Activated CD4-positive, alpha-beta T cell treated with anti-CD3 and anti-CD28 coated beads, Interleukin-2, amount 10 ng/mL, durations not matched to agents 24 days and 14 days (primary cell): ENCODE measurements around the gene KCNMB1. TPM values are rescaled to one million over a fixed set of nuclear protein-coding genes. Genes with fewer than 3 reads are reported as not detected.

Source experiments
- DNase-seq: peaks from one replicate; pipeline ENCODE4 v3.0.0; 2022
- H3K27ac Mint-ChIP-seq: one replicate; pipeline ENCODE4 v1.8.0; 2022; ENCODE audit warnings: mild to moderate bottlenecking, mixed read lengths
- H3K27me3 Mint-ChIP-seq: one replicate; pipeline ENCODE4 v1.8.0; 2022; ENCODE audit warnings: mixed read lengths
- H3K36me3 Mint-ChIP-seq: one replicate; pipeline ENCODE4 v1.8.0; 2022; ENCODE audit warnings: low read depth, mild to moderate bottlenecking, mixed read lengths
- H3K4me1 Mint-ChIP-seq: one replicate; pipeline ENCODE4 v1.8.0; 2021; ENCODE audit warnings: mixed read lengths
- H3K4me3 Mint-ChIP-seq: one replicate; pipeline ENCODE4 v1.8.0; 2022; ENCODE audit warnings: mild to moderate bottlenecking, moderate library complexity, mixed read lengths
- H3K9me3 Mint-ChIP-seq: one replicate; pipeline ENCODE4 v1.8.0; 2021; ENCODE audit warnings: mixed read lengths
- intact Hi-C: fragments of 100-400 bp; cut with micrococcal nuclease; formaldehyde crosslinking; loops from one replicate; pipeline ENCODE4 v1.15.1; 2023
- total RNA-seq: library from RNA; stranded (reverse); gene quantifications from 2 replicates; pipeline ENCODE4 v1.2.3, GENCODE V29; 2022

KCNMB1 gene
- total RNA-seq, 1 donor from 2014 or later = not detected

GRCh38 chr5:170425731-170426130 is 36.6 kb upstream of the KCNMB1 start:
- Mint-ChIP-seq H3K27ac (no peak overlapping the region), H3K36me3 (no peaks in the 10 kb centered on the region), H3K9me3 (no peaks in the 10 kb centered on the region), H3K4me3 (no peak overlapping the region), H3K4me1 (peaks cover under 1% of the 10 kb centered on the region), H3K27me3 (peaks cover 23% of the 10 kb centered on the region)
- no peak for DNase-seq
- intact Hi-C loops = no loop called here

- no peak overlapping the region for H3K27ac Mint-ChIP-seq
- H3K9me3 Mint-ChIP-seq = no peaks in the 10 kb centered on the region
- intact Hi-C loops = loop anchor here (5.0 kb wide), 2 partner anchors 87 to 157 kb away; no protein-coding TSS in a partner anchor
Observed at GRCh38 chr5:170424629-170425028, 35.5 kb upstream of the KCNMB1 start.

GRCh38 chr5:170423692-170424091 is 34.5 kb upstream of the KCNMB1 start:
- Mint-ChIP-seq H3K9me3 (no peaks in the 10 kb centered on the region), H3K27ac (no peak overlapping the region), H3K27me3 (peaks cover 25% of the 10 kb centered on the region), H3K36me3 (no peaks in the 10 kb centered on the region), H3K4me3 (no peak overlapping the region), H3K4me1 (peaks cover 1% of the 10 kb centered on the region)
- no peak for DNase-seq
- intact Hi-C loops = loop anchor here (5.0 kb wide), 2 partner anchors 86 to 156 kb away; no protein-coding TSS in a partner anchor

More at GRCh38 chr5:170424629-170425028, 35.5 kb upstream of the KCNMB1 start:
- Mint-ChIP-seq H3K27me3 (peaks cover 20% of the 10 kb centered on the region), H3K36me3 (no peaks in the 10 kb centered on the region), H3K4me3 (no peak overlapping the region), H3K4me1 (peaks cover 1% of the 10 kb centered on the region)
- DNase-seq = no peak

- no peaks in the 10 kb centered on the region for H3K9me3 Mint-ChIP-seq
- peaks cover 26% of the 10 kb centered on the region for H3K27me3 Mint-ChIP-seq
- peaks cover 3% of the 10 kb centered on the region for H3K4me1 Mint-ChIP-seq
- no peak for DNase-seq
- no peak overlapping the region for H3K27ac Mint-ChIP-seq
- no peak overlapping the region for H3K4me3 Mint-ChIP-seq
- intact Hi-C loops = loop anchor here (1.0 to 5.0 kb wide), 4 partner anchors 85 to 322 kb away; no protein-coding TSS in a partner anchor
- no peaks in the 10 kb centered on the region for H3K36me3 Mint-ChIP-seq
Observed at GRCh38 chr5:170421826-170422225, 32.7 kb upstream of the KCNMB1 start.

DNA sequence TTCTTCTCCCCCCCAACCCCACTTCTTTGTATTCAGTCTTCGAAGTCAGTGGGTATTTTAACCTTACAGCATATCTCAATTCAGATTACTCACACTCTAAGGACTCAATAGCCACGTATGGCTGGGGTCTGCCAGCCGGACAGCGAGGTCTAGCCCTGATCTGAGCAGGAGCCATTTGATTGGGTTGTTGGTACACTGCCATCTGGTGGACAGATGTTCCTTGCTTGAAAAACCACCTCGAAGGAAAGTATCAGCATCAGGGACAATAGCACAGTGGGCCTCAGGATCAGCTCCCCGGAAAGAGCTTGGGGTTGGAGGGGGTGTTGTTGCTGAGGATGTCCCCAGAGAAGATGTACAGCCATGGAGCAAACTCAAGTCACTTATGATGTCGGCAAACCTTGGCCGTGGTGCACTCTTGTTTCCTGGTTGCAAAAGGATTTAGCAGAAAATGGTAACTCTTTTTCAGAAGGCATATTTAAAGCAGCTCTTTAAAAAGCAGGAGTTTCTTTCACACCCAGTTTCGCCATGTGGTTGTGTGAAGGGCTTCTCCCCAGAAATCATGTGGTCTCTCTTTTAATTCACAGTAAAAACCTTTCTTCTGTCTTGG is 31.7 kb upstream of the KCNMB1 start:
- H3K27ac Mint-ChIP-seq = no peak overlapping the region
- H3K9me3 Mint-ChIP-seq = no peaks in the 10 kb centered on the region
- no peak overlapping the region for H3K4me3 Mint-ChIP-seq
- H3K4me1 Mint-ChIP-seq = peaks cover 6% of the 10 kb centered on the region
- DNase-seq = peak; percentile 85
- intact Hi-C loops = loop anchor here (1.0 to 5.0 kb wide), 4 partner anchors 84 to 321 kb away; no protein-coding TSS in a partner anchor
- H3K27me3 Mint-ChIP-seq = peaks cover 26% of the 10 kb centered on the region
- no peaks in the 10 kb centered on the region for H3K36me3 Mint-ChIP-seq

DNA sequence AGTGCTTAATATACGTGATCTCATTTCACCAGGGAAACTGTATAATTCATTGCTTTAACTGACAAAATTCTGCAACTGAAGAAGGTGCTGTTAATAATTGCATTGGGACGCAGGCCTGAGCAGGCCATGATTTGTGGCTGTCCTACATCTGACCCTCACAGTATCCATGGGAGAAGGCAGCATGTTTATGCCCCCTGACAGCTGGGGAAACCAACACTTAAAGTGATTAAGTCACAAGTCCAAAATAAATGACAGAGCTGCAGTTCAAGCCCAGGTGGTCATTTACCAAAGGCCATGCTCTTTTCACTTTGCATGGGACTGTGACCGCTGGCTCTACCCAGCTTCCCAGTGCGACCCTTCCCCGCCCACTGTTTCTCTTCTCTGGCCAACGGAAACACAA is 30.5 kb upstream of the KCNMB1 start:
- no peaks in the 10 kb centered on the region for H3K9me3 Mint-ChIP-seq
- intact Hi-C loops = loop anchor here (5.0 kb wide), 3 partner anchors 67 to 152 kb away; no protein-coding TSS in a partner anchor
- no peaks in the 10 kb centered on the region for H3K36me3 Mint-ChIP-seq

GRCh38 chr5:170418736-170419135 is 29.6 kb upstream of the KCNMB1 start:
- no peak for DNase-seq
- H3K4me1 Mint-ChIP-seq = peaks cover 6% of the 10 kb centered on the region
- intact Hi-C loops = loop anchor here (5.0 kb wide), 1 partner anchor 66 kb away; no protein-coding TSS in a partner anchor
- no peaks in the 10 kb centered on the region for H3K36me3 Mint-ChIP-seq
- no peaks in the 10 kb centered on the region for H3K9me3 Mint-ChIP-seq
- no peak overlapping the region for H3K4me3 Mint-ChIP-seq
- no peak overlapping the region for H3K27ac Mint-ChIP-seq
- peaks cover 22% of the 10 kb centered on the region for H3K27me3 Mint-ChIP-seq

More for the DNA sequence above, 30.5 kb upstream of the KCNMB1 start:
- Mint-ChIP-seq H3K4me1 (peaks cover 6% of the 10 kb centered on the region), H3K4me3 (no peak overlapping the region), H3K27me3 (peaks cover 24% of the 10 kb centered on the region), H3K27ac (no peak overlapping the region)
- no peak for DNase-seq

GRCh38 chr5:170416526-170416925 is 27.4 kb upstream of the KCNMB1 start:
- DNase-seq = no peak
- intact Hi-C loops = loop anchor here (5.0 kb wide), 1 partner anchor 64 kb away; no protein-coding TSS in a partner anchor
- no peaks in the 10 kb centered on the region for H3K9me3 Mint-ChIP-seq
- H3K27me3 Mint-ChIP-seq = peaks cover 11% of the 10 kb centered on the region
- no peaks in the 10 kb centered on the region for H3K36me3 Mint-ChIP-seq
- no peak overlapping the region for H3K4me3 Mint-ChIP-seq
- H3K4me1 Mint-ChIP-seq = peaks cover 6% of the 10 kb centered on the region
- no peak overlapping the region for H3K27ac Mint-ChIP-seq

GRCh38 chr5:170414786-170415185 is 25.6 kb upstream of the KCNMB1 start:
- intact Hi-C loops = loop anchor here (5.0 kb wide), 1 partner anchor 62 kb away; no protein-coding TSS in a partner anchor
- Mint-ChIP-seq H3K4me3 (no peak overlapping the region), H3K27ac (peak overlapping the region; percentile 7), H3K9me3 (no peaks in the 10 kb centered on the region), H3K27me3 (peaks cover 11% of the 10 kb centered on the region), H3K4me1 (peaks cover 5% of the 10 kb centered on the region), H3K36me3 (no peaks in the 10 kb centered on the region)
- no peak for DNase-seq

- DNase-seq = no peak
- no peak overlapping the region for H3K27ac Mint-ChIP-seq
- no peak overlapping the region for H3K4me3 Mint-ChIP-seq
- peaks cover 8% of the 10 kb centered on the region for H3K27me3 Mint-ChIP-seq
- H3K9me3 Mint-ChIP-seq = no peaks in the 10 kb centered on the region
- H3K36me3 Mint-ChIP-seq = no peaks in the 10 kb centered on the region
- peaks cover 5% of the 10 kb centered on the region for H3K4me1 Mint-ChIP-seq
- intact Hi-C loops = no loop called here
Observed at GRCh38 chr5:170413897-170414296, 24.7 kb upstream of the KCNMB1 start.

GRCh38 chr5:170411100-170411499 is 21.9 kb upstream of the KCNMB1 start:
- no peaks in the 10 kb centered on the region for H3K36me3 Mint-ChIP-seq
- peak; percentile 67 for DNase-seq
- H3K27me3 Mint-ChIP-seq = peaks cover 10% of the 10 kb centered on the region

GRCh38 chr5:170410401-170410800 is 21.2 kb upstream of the KCNMB1 start:
- DNase-seq = no peak
- peaks cover 15% of the 10 kb centered on the region for H3K27me3 Mint-ChIP-seq
- H3K27ac Mint-ChIP-seq = no peak overlapping the region
- no peaks in the 10 kb centered on the region for H3K9me3 Mint-ChIP-seq
- H3K36me3 Mint-ChIP-seq = no peaks in the 10 kb centered on the region
- intact Hi-C loops = no loop called here
- no peaks in the 10 kb centered on the region for H3K4me1 Mint-ChIP-seq
- H3K4me3 Mint-ChIP-seq = no peak overlapping the region

More at GRCh38 chr5:170411100-170411499, 21.9 kb upstream of the KCNMB1 start:
- Mint-ChIP-seq H3K4me3 (no peak overlapping the region), H3K9me3 (no peaks in the 10 kb centered on the region), H3K27ac (no peak overlapping the region), H3K4me1 (no peaks in the 10 kb centered on the region)
- intact Hi-C loops = no loop called here

GRCh38 chr5:170408877-170409660 is 19.9 kb upstream of the KCNMB1 start:
- H3K27me3 Mint-ChIP-seq = peaks cover 18% of the 10 kb centered on the region
- no peaks in the 10 kb centered on the region for H3K4me1 Mint-ChIP-seq
- no peak overlapping the region for H3K27ac Mint-ChIP-seq
- DNase-seq = no peak
- no peaks in the 10 kb centered on the region for H3K9me3 Mint-ChIP-seq
- no peak overlapping the region for H3K4me3 Mint-ChIP-seq
- intact Hi-C loops = no loop called here
- H3K36me3 Mint-ChIP-seq = no peaks in the 10 kb centered on the region

DNA sequence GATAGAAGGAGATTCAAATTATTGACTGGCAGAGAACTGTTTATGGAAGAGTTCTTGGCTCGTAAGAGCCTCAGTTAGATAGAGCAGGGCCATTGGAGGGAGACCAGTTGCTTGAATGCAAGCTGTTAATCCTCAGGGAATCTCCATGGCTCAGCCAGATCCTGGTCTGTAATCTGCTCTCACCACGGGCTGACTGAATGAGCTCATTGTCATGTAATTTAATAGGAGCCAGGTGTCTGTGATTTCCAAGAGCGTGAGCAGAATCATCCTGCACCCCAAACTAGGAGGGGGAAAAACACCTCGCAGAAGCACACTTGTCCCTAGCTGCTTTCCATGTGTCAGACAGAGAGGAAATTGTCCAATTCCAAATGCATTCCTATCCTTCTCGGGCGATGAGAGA is 19.1 kb upstream of the KCNMB1 start:
- H3K9me3 Mint-ChIP-seq = no peaks in the 10 kb centered on the region
- no peaks in the 10 kb centered on the region for H3K4me1 Mint-ChIP-seq
- intact Hi-C loops = no loop called here
- H3K27ac Mint-ChIP-seq = no peak overlapping the region
- DNase-seq = no peak
- no peaks in the 10 kb centered on the region for H3K36me3 Mint-ChIP-seq
- H3K4me3 Mint-ChIP-seq = no peak overlapping the region
- H3K27me3 Mint-ChIP-seq = peaks cover 20% of the 10 kb centered on the region
